CMK (cell line): ENCODE measurements around the gene THAP4.

Experiments
- DNase-seq: peaks from one replicate; pipeline ENCODE4 v3.0.0-alpha.2; 2010; ENCODE audit warnings: low read depth

Gene THAP4

DNA sequence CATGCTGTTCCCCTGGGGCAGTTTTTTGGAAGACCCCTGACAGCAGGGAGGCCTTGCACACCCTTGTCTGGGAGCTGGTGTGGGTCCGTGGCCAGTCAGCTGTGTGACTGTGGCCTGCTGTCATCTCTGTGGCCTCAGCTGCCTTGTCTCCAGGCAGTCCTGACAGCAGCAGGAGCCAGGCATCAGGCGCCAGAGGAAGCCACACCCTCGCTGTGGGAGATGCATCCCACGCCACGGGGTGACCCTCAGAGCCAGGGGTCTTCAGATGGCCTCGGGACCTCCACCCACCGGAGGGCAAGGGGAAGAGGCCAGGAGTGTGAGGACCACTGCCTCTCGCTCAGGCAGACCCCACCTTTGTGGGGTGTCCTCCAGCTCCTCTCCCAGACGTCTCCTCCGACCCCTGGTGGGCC, 73.4 kb downstream of the THAP4 start:
- no peak for DNase-seq

- DNase-seq = no peak
Observed at GRCh38 chr2:241563031-241563507, 73.9 kb downstream of the THAP4 start.

GRCh38 chr2:241562269-241562891, 74.6 kb downstream of the THAP4 start:
- no peak for DNase-seq

DNA sequence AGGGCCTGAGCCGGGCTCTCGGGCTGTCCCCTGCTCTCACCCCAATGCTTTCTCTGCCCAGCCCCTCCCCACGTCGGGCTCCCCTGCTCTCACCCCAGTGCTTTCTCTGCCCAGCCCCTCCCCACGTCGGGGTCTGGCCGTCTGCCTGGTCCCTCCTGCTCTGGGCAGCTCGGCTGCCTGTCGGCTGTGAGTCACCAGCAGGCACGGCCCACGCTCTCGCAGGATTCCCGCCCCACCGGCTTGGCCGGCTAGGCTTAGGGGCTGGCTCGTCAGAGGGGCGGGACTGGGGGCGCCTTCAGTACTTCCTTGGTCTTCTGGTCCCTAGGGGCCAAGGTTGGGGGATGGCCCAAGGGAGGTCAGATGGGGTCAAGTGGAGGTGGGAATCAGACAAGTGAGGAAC, 75.1 kb downstream of the THAP4 start:
- no peak for DNase-seq

DNA sequence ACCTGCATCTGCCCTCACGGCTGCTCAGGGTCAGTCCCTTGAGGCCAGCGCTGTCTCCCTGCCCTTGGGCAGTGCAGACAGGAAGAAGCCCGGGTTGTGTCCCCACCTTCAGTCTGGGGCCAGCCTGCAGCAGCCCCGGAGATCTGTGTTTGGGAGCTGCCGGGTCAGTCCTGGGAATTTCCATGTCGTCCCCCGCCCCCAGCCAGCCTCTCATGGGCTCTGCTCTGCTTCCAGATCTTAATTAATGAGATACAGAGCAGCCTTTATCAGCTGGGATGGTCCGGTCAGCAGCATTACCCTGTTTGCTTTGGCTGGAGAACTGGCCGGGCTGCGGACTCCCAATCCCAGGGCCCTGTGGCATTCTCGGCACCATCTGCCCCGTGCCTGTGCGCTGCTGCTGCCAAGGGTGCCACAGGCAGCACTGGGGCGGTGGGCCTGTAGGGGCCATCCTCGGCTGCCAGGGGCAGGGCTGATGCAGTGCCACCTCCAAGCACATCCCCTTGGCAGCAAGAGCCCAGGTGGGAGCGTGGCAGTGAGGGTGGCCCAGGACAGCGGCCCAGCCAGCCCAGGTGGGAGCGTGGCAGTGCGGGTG, 76.0 kb downstream of the THAP4 start:
- no peak for DNase-seq

DNA sequence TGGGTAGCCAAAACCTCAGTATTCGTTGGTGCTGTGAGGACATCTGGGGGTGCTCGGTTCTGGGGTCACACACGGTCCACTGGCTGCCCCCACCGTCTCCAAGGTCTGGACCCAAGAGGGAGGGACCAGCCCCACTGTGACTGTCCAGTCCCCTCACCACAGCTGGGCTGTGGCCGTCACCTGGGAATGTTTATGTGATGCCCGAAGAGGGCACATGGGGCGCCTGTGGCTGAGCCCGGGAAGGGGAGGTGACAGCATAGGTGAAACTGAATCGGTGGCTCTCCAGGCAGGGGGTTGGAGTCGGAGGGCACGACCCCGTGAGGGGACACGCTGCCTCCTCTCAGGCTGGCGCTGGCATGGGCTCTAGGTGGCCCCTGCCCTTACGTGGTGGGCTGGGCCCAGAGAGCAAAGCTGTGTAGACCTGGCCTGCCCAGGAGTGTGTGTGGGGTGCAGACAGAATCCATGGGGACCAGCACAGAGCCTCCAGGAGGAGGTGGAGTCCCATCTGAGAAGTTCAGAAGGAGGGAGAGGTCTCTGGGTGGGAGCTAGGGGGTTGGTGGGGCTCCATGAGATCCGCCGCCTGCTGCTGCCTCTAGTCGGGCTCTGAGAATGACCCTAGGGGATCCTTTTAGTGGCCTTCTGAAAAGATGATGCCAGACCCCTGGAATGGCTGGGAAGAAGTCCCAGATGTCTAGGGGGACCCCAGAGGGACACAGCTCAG, 76.6 kb downstream of the THAP4 start:
- DNase-seq = no peak

DNA sequence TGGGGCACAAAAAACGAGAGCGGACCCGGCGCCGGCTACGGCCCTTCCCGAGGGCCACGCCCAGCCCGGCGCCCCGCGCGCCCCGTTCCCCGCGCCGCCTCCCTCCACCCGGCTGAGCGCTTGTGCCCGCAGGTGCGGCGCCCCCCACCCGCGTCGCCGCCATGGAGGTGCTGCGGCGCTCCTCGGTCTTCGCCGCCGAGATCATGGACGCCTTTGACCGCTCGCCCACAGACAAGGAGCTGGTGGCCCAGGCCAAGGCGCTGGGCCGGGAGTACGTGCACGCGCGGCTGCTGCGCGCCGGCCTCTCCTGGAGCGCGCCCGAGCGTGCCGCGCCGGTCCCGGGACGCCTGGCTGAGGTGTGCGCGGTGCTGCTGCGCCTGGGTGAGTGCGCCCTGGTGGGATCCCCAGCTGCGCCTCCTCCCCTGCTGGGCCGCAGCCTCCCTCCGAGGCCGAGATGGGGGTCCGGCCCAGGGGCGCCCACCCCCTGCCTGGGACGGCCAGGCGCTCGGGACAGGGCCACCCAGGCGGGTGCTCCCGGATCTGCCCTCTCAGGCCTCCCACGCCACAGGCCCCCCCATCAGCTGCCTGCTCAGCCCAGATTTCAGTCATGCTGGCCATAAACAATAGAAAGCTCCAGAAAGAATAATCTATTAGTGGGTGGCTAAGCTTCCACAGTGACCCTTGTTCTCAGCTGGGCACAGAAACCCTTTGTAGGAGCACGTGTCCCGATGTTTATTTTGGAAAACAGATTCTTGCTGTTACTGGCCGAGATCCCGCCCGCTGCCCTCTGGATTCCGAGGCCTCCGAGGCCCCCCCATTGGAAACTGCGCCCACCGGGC, 77.4 kb downstream of the THAP4 start:
- no peak for DNase-seq

- DNase-seq = no peak
Observed at GRCh38 chr2:241558532-241559322, 78.2 kb downstream of the THAP4 start, which contains the start of gene BOK. BOK (plus strand) TSS chr2:241558745; CDS start chr2:241559484, 739 bp downstream.

DNA sequence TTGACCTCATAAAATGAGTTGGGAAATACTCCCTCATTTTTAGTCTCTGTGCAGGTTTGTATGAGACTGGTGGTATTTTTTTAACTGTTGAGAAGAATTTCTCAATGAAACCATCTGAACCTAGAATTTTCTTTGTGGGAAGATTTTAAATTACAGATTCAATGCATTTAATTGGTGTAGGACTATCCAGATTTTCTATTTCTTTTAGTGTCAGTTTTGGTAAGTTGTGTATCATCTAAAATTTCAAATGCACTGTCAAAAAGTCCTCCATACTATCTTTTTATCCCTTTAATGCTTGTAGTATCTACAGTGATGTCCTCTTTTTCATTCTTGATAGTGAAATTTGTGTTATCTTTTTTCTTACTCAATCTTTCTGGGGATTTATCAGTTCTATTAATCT, 80.2 kb downstream of the THAP4 start:
- DNase-seq = no peak

- no peak for DNase-seq
Observed at GRCh38 chr2:241555711-241556110, 81.2 kb downstream of the THAP4 start.

GRCh38 chr2:241554610-241555322, 82.2 kb downstream of the THAP4 start:
- no peak for DNase-seq

DNA sequence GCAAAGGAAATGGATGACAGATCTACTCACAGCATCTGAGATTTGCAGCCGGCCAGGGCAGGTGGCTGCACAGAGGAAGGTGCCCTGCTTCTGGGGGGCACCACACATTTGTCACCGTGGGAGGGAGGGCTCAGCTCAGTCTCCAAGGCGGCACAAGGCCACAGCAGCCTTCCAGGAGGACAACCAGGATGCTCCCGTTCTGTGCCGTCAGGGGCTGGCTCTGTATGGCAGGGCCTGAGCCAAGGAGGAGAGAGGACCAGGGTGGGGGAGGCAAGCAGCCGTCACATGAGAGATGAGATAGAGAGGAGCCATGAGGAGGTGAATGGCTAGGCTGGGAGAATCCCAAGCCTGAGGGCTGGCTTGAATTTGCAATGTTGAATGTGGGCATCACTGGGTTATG, 83.0 kb downstream of the THAP4 start:
- DNase-seq = no peak

- DNase-seq = no peak
Observed at GRCh38 chr2:241553512-241553830, 83.5 kb downstream of the THAP4 start.

GRCh38 chr2:241551998-241552737, 84.8 kb downstream of the THAP4 start:
- DNase-seq = no peak

DNA sequence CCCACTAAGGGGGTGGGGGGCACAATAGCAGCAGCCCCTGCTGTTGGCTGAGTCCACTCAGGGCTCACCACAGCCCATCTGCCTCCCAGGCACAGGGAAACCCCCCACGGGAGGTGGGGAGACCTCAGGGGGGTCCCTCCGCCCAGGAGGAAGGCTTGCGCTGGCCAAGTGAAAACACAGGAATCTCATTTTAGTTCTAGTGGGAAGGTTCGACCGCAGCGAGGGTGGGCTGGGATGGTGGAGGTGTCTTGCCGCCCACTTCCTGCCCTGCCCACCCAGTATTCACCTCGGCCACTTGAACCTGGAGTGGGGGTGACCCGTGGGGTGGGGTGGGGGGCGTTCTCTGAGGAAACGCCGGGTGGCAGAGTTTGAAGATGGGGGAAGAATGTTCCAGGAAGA, 85.4 kb downstream of the THAP4 start:
- no peak for DNase-seq

DNA sequence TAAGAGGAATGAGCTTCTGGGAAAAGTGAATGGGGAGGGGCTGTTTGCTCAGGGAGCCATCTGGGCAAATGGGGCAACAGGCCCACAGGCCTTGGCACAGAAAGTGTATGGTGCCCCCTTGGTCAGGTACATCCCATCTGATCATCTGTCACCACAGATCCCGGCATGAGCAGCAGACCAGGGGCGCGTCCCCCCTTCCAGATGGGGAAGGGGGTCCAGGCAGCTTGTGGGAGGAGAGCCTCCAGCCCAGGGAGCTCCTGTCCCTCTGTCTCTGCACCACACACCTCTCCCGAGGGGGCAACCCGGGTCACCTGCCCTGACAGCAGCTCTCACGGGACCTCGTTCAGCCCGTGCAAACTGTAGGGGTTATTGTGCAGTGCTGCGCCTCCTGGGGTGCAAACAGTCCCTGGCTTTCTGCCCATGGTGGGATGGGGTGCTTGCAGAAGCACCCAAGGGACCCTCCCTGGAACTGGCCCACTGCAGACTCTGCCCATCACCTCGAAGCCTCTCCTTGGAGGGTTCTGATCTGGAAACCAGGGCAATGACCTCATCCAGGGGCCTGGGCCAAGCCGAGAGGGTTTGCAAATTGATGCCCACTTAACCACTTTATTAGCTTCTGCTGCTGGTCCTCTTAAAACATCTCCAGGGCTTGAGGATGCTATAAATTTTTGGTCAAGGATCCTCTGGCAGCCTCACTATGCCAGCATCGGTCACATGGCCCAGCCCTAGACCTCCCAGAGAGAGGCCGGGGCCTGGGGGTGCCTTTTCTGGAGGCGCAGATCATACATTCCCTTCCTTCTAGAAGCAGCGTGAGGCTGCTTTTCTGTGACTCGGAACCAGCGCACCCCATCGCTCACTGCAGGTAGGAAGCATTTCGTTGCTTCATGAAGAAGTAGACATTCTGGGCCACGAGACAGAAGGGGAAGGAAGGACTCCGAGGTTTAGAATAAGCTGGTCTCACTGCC, 86.1 kb downstream of the THAP4 start:
- no peak for DNase-seq

DNA sequence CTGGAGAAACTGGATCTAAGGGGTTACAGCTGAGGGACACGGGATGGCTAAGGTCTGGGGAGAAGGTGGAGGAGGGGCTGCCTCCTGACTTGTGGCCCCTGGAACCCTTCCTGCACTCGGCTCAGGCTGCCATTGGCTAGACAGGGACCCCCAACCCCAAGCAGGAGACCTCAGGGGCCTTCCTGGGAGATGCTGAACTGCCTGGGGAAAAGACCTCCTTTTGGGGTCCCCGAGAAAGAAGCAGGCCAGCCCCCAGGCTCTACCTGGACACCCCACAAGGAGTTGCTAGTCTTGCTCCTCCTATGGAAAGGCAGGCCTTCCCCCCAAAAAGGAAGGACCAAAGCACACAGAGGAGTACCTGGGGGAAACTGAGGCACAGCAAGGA, 88.5 kb downstream of the THAP4 start:
- DNase-seq = no peak

DNA sequence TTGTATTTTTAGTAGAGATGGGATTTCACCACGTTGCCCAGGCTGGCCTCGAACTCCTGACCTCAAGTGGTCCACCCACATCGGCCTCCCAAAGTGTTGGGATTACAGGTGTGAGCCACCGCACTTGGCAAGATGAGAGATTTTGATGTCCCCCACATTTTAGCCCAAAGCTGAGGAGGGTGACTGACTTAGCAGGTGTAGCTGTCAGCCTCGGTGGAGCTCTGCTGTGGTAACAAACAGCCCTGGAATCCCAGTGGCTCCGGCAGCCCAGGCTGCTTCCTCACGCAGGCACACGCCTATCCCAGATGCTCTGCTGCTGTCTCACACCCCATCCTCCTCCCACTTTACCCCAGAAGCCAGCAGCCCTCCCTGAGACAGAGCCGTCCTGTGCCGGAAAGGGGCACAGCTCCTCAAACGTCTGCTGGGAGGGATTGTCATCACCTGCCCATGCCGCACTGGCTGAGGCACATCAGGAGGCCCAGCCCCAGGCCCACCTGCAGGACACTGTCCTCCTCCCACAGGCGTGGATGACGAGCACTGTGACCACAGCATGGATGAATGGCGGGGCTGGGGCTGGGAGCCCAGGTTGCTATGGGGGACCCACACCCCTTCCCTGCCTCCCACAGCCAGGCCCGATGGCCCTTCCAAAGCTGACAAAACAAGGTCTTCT, 89.0 kb downstream of the THAP4 start:
- DNase-seq = no peak
